RWPE2 (cell line): ENCODE results near the gene ZNF639.
A peak's percentile ranks its signal among the peaks of the same experiment; 100 is the strongest.

Experiments
- ATAC-seq: fragments of 200-7000 bp; cut with Tn5 transposase; 3 replicates; pipeline ENCODE4 v1.9.1; 2021; ENCODE audit warnings: low read depth
- DNase-seq: peaks from one replicate; pipeline ENCODE4 v3.0.0-alpha.2; 2020; ENCODE audit warnings: low spot score
- H3K27ac ChIP-seq: fragments of 450-650 bp; 2 replicates; pipeline ENCODE4 v1.5.1; 2017; ENCODE audit warnings: mild to moderate bottlenecking; ENCODE audit not compliant: poor library complexity, severe bottlenecking
- H3K27me3 ChIP-seq: fragments of 250-450 bp; sonication (Bioruptor Pico); 2 replicates; pipeline ENCODE4 v1.5.1; 2021; ENCODE audit warnings: mild to moderate bottlenecking, moderate library complexity; ENCODE audit not compliant: insufficient read depth, poor library complexity, severe bottlenecking
- H3K36me3 ChIP-seq: fragments of 250-450 bp; sonication (Bioruptor Pico); 2 replicates; pipeline ENCODE4 v1.5.1; 2020; ENCODE audit warnings: low read depth, mild to moderate bottlenecking, moderate library complexity
- H3K4me1 ChIP-seq: fragments of 250-450 bp; sonication (Bioruptor Pico); 2 replicates; pipeline ENCODE4 v1.5.1; 2021; ENCODE audit warnings: mild to moderate bottlenecking, moderate library complexity; ENCODE audit not compliant: insufficient read depth, poor library complexity, severe bottlenecking
- H3K4me3 ChIP-seq: fragments of 250-450 bp; sonication (Bioruptor Pico); 2 replicates; pipeline ENCODE4 v1.5.1; 2021; ENCODE audit warnings: mild to moderate bottlenecking, moderate library complexity; ENCODE audit not compliant: severe bottlenecking
- H3K9me3 ChIP-seq: fragments of 250-450 bp; sonication (Bioruptor Pico); 2 replicates; pipeline ENCODE4 v1.5.1; 2021; ENCODE audit warnings: mild to moderate bottlenecking, moderate library complexity; ENCODE audit not compliant: severe bottlenecking
- CTCF ChIP-seq: fragments of 450-650 bp; IDR thresholded peaks from one replicate; pipeline ENCODE4 v1.5.1; 2017; ENCODE audit warnings: mild to moderate bottlenecking, moderate library complexity; ENCODE audit not compliant: poor library complexity, severe bottlenecking

The ZNF639 gene

DNA sequence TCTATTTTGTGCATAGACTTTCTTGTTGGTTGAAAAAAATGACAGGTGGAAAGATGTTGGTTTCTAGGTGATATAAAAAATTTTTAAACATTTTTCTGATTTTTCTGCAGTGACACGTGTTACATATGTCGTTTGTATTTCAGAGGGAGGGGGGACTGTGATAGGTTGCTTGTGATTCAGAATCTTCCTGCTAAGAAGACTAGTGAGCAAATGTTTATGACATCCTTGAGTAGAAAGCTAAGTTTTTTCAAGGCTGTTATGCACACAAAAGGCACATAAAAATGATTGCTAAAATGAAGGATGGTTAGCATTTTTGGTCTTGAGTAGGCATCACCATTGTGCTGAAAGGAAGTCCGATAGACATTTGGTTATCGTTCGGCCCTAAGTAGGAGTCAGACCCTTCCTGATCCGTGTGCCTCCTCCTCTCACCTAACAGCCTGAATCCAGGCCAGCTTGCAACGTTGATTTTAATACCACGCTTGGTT, 1.5 kb downstream of the ZNF639 start:
- TF ChIP-seq CTCF = no peak
- no peak for DNase-seq
- peak overlapping the region; percentile 80 for H3K27ac ChIP-seq
- H3K9me3 ChIP-seq = no peaks in the 10 kb centered on the region
- peak; percentile 30; the same call in 1 of the 3 replicates for ATAC-seq
- peaks cover 44% of the 10 kb centered on the region for H3K36me3 ChIP-seq
- no peaks in the 10 kb centered on the region for H3K27me3 ChIP-seq
- peak overlapping the region; percentile 92 for H3K4me3 ChIP-seq
- peaks cover 16% of the 10 kb centered on the region for H3K4me1 ChIP-seq

- Histone ChIP-seq H3K9me3 (no peaks in the 10 kb centered on the region), H3K27ac (no peak overlapping the region), H3K27me3 (no peaks in the 10 kb centered on the region), H3K4me1 (peaks cover under 1% of the 10 kb centered on the region), H3K4me3 (no peak overlapping the region), H3K36me3 (peaks cover 100% of the 10 kb centered on the region)
- TF ChIP-seq CTCF = no peak
- ATAC-seq (no peak), DNase-seq (no peak)
Measured at GRCh38 chr3:179330438-179330837, 7.6 kb downstream of the ZNF639 start.

DNA sequence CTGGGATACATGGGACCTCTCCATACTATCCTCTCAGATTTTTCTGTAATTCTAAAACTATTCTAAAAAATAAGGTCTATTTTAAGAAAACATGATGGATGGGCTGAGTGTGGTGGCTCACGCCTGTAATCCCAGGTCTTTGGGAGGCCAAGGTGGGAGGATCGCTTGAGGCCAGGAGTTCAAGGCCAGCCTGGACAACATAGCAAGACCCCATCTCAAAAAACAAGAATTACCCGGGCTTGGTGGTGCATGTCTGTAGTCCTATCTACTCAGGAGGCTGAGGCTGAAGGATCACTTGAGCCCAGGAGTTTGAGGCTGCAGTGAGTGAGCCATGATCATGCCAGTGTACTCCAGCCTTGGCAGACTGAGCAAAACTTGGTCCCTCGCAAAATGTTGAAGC, 9.4 kb downstream of the ZNF639 start:
- Histone ChIP-seq H3K36me3 (peaks cover 97% of the 10 kb centered on the region), H3K9me3 (no peaks in the 10 kb centered on the region), H3K27me3 (no peaks in the 10 kb centered on the region), H3K4me1 (no peaks in the 10 kb centered on the region), H3K27ac (no peak overlapping the region), H3K4me3 (no peak overlapping the region)
- ATAC-seq (no peak), DNase-seq (no peak)
- no peak for TF ChIP-seq CTCF

DNA sequence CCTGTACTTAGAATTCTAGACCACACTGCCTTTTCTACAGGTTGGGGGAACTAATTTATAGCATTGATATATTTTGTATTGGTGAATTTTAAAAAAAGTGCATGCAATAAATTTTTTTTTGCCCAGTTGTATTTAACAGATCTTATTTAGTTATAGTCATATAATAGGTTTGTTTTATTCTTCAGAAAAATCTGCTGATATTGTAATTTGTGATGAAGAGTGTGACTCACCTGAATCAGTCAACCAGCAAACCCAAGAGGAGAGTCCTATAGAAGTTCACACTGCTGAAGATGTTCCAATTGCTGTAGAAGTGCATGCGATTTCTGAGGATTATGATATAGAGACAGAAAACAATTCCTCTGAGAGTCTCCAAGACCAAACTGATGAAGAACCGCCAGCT, 10.3 kb downstream of the ZNF639 start:
- ATAC-seq (no peak), DNase-seq (no peak)
- H3K9me3 ChIP-seq = no peaks in the 10 kb centered on the region
- no peaks in the 10 kb centered on the region for H3K27me3 ChIP-seq
- no peak overlapping the region for H3K4me3 ChIP-seq
- H3K4me1 ChIP-seq = no peaks in the 10 kb centered on the region
- H3K27ac ChIP-seq = no peak overlapping the region
- H3K36me3 ChIP-seq = peaks cover 97% of the 10 kb centered on the region
- no peak for TF ChIP-seq CTCF

GRCh38 chr3:179336345-179336929, 13.6 kb downstream of the ZNF639 start:
- no peak overlapping the region for H3K27ac ChIP-seq
- H3K4me3 ChIP-seq = no peak overlapping the region
- no peaks in the 10 kb centered on the region for H3K4me1 ChIP-seq
- no peaks in the 10 kb centered on the region for H3K9me3 ChIP-seq
- DNase-seq (no peak), ATAC-seq (no peak)
- TF ChIP-seq CTCF = no peak
- H3K27me3 ChIP-seq = no peaks in the 10 kb centered on the region
- H3K36me3 ChIP-seq = peaks cover 65% of the 10 kb centered on the region
